ENCODE results near the gene PDE10A. TPM values are rescaled to one million over a fixed set of nuclear protein-coding genes. Genes with fewer than 3 reads are reported as not detected.

The PDE10A gene
- polyA plus RNA-seq, 3 donors, result not detected

GRCh38 chr6:165707067-165707853 is 44.2 kb upstream of the PDE10A start:
- Histone ChIP-seq H4K20me1 (ENCODE audit: insufficient read depth, low read length) (no peaks in the 10 kb centered on the region), H3K4me2 (replicated peaks; ENCODE audit: extremely low read depth, low read length, poor library complexity, severe bottlenecking) (no peak overlapping the region), H3K36me3 (replicated peaks in 1 of 2; ENCODE audit: control insufficient read depth in 1 of 2, insufficient read depth in 2 of 2, low read length in 2 of 2) (no peaks in the 10 kb centered on the region), H2AFZ (ENCODE audit: insufficient read depth, low read depth, low read length, poor library complexity, severe bottlenecking) (no peak overlapping the region), H3K4me3 (replicated peaks in 1 of 3; ENCODE audit: low read depth in 2 of 3, low read length in 3 of 3) (no peak overlapping the region), H3K27me3 (ENCODE audit: control insufficient read depth in 2 of 2, insufficient read depth in 2 of 2, low read length in 2 of 2) (no peaks in the 10 kb centered on the region), H3K79me2 (ENCODE audit: insufficient read depth, low read length) (no peaks in the 10 kb centered on the region), H3K4me1 (ENCODE audit: control insufficient read depth in 1 of 2, insufficient read depth in 2 of 2, low read length in 2 of 2) (no peaks in the 10 kb centered on the region), H3K9me3 (replicated peaks in 1 of 2; ENCODE audit: control insufficient read depth in 1 of 2, insufficient read depth in 1 of 2, low read length in 2 of 2) (peaks cover 0 to 4% of the 10 kb centered on the region in 2 donors), H3K9ac (ENCODE audit: insufficient read depth, low read length, poor library complexity, severe bottlenecking) (no peak overlapping the region), H3K27ac (ENCODE audit: low read depth in 1 of 2, low read length in 2 of 2) (no peak overlapping the region)
- no peaks in the 10 kb centered on the region for H3K36me3 Mint-ChIP-seq
- no peak for TF ChIP-seq CTCF (IDR thresholded peaks at IDR 0.05)
- no peak overlapping the region for H3K27ac Mint-ChIP-seq
- H3K9me3 Mint-ChIP-seq, result peaks cover 0 to 7% (median 3%) of the 10 kb centered on the region in 7 donors
- WGBS (ENCODE audit: insufficient coverage), result 93% methylated on average over 13 of the region's 14 CpGs
- DNase-seq, result no peak
- intact Hi-C loops (cut with micrococcal nuclease), result no loop called here
- no peaks in the 10 kb centered on the region for H3K4me1 Mint-ChIP-seq
- H3K27me3 Mint-ChIP-seq (ENCODE audit: low read depth in 3 of 3), result peaks cover 0 to 6% (median 2%) of the 10 kb centered on the region in 3 donors
- H3K4me3 Mint-ChIP-seq, result no peak overlapping the region

GRCh38 chr6:165705941-165706340 is 42.9 kb upstream of the PDE10A start:
- no peaks in the 10 kb centered on the region for H3K4me1 Mint-ChIP-seq
- intact Hi-C loops (cut with micrococcal nuclease), result no loop called here

More at GRCh38 chr6:165705941-165706340, 42.9 kb upstream of the PDE10A start:
- Histone ChIP-seq H4K20me1 (ENCODE audit: insufficient read depth, low read length) (no peaks in the 10 kb centered on the region), H3K4me1 (ENCODE audit: control insufficient read depth in 1 of 2, insufficient read depth in 2 of 2, low read length in 2 of 2) (no peaks in the 10 kb centered on the region), H3K9me3 (replicated peaks in 1 of 2; ENCODE audit: control insufficient read depth in 1 of 2, insufficient read depth in 1 of 2, low read length in 2 of 2) (peaks cover 0 to 4% of the 10 kb centered on the region in 2 donors), H3K79me2 (ENCODE audit: insufficient read depth, low read length) (no peaks in the 10 kb centered on the region), H3K4me2 (replicated peaks; ENCODE audit: extremely low read depth, low read length, poor library complexity, severe bottlenecking) (no peak overlapping the region), H3K4me3 (replicated peaks in 1 of 3; ENCODE audit: low read depth in 2 of 3, low read length in 3 of 3) (no peak overlapping the region), H3K27me3 (ENCODE audit: control insufficient read depth in 2 of 2, insufficient read depth in 2 of 2, low read length in 2 of 2) (no peaks in the 10 kb centered on the region), H2AFZ (ENCODE audit: insufficient read depth, low read depth, low read length, poor library complexity, severe bottlenecking) (no peak overlapping the region), H3K36me3 (replicated peaks in 1 of 2; ENCODE audit: control insufficient read depth in 1 of 2, insufficient read depth in 2 of 2, low read length in 2 of 2) (no peaks in the 10 kb centered on the region), H3K9ac (ENCODE audit: insufficient read depth, low read length, poor library complexity, severe bottlenecking) (no peak overlapping the region), H3K27ac (ENCODE audit: low read depth in 1 of 2, low read length in 2 of 2) (no peak overlapping the region)
- peaks cover 0 to 4% (median 2%) of the 10 kb centered on the region in 3 donors for H3K27me3 Mint-ChIP-seq (ENCODE audit: low read depth in 3 of 3)
- peaks cover 0 to 7% (median 3%) of the 10 kb centered on the region in 7 donors for H3K9me3 Mint-ChIP-seq
- H3K36me3 Mint-ChIP-seq, result no peaks in the 10 kb centered on the region
- no peak overlapping the region for H3K27ac Mint-ChIP-seq
- no peak overlapping the region for H3K4me3 Mint-ChIP-seq
- no peak for DNase-seq
- whole genome bisulfite sequencing (ENCODE audit: insufficient coverage), result 92% methylated on average over 2 of the region's 5 CpGs
- TF ChIP-seq CTCF (IDR thresholded peaks at IDR 0.05), result no peak

Measured in CD14-positive monocyte (primary cell).